Thyroid gland (tissue), 4 donors: ENCODE results near the gene NT5C2.

Experiments used
- POLR2A ChIP-seq, 2 donors: fragments of 450-650 bp; IDR thresholded peaks; one replicate each; pipeline ENCODE4 v1.6.1; 2017; ENCODE audit warnings: antibody characterized with exemption in 2 of 2, mild to moderate bottlenecking in 2 of 2, moderate library complexity in 1 of 2
- TF ChIP-seq, protein P1 (sequence below), 6 experiments: fragments of 200-600 bp in 3 of 6; fragments of 450-650 bp in 3 of 6; sonication (generic) in 3 of 6; IDR thresholded peaks; one replicate each; pipeline ENCODE4 v1.5.1; 2016 to 2019; ENCODE audit warnings: antibody characterized with exemption in 6 of 6, mild to moderate bottlenecking in 2 of 6, inconsistent platforms in 1 of 6, moderate library complexity in 1 of 6

DNA sequence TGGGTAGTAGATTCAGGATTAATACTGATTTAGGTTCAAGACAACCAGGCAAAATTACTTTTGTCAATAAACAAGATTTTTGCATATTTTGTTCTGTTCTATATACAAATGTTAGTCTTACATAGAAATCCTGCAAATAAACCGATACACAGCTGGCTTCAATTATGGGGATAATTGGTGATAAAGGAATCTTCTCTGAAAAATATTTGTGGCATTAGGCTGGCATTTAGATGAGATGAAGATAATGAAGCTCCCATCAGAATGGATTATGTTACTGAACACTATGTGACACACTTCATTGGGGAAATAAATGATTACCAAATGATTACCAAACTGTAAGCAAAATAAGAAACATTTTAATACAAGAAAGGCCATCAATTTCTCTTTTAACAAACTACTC, 65.8 kb downstream of the NT5C2 start:
- TF ChIP-seq, protein P1, sequence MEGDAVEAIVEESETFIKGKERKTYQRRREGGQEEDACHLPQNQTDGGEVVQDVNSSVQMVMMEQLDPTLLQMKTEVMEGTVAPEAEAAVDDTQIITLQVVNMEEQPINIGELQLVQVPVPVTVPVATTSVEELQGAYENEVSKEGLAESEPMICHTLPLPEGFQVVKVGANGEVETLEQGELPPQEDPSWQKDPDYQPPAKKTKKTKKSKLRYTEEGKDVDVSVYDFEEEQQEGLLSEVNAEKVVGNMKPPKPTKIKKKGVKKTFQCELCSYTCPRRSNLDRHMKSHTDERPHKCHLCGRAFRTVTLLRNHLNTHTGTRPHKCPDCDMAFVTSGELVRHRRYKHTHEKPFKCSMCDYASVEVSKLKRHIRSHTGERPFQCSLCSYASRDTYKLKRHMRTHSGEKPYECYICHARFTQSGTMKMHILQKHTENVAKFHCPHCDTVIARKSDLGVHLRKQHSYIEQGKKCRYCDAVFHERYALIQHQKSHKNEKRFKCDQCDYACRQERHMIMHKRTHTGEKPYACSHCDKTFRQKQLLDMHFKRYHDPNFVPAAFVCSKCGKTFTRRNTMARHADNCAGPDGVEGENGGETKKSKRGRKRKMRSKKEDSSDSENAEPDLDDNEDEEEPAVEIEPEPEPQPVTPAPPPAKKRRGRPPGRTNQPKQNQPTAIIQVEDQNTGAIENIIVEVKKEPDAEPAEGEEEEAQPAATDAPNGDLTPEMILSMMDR (IDR thresholded peaks at IDR 0.05), result no peak
- no peak for TF ChIP-seq POLR2A (IDR thresholded peaks at IDR 0.05)
